ENCODE measurements around the gene ADGRL1.

- TF ChIP-seq POLR2AphosphoS5 (IDR thresholded peaks at IDR 0.05) (no peak), CTCF (IDR thresholded peaks at IDR 0.05) (no peak)
These were observed 37.0 kb downstream of the ADGRL1 start for GRCh38 chr19:14168993-14169392.
